ENCODE data around the gene HOXD11. TPM values are rescaled to one million over a fixed set of nuclear protein-coding genes. Genes with fewer than 3 reads are reported as not detected.

HOXD11 gene
- total RNA-seq, 4 donors from 2014 or later, result not detected

DNA sequence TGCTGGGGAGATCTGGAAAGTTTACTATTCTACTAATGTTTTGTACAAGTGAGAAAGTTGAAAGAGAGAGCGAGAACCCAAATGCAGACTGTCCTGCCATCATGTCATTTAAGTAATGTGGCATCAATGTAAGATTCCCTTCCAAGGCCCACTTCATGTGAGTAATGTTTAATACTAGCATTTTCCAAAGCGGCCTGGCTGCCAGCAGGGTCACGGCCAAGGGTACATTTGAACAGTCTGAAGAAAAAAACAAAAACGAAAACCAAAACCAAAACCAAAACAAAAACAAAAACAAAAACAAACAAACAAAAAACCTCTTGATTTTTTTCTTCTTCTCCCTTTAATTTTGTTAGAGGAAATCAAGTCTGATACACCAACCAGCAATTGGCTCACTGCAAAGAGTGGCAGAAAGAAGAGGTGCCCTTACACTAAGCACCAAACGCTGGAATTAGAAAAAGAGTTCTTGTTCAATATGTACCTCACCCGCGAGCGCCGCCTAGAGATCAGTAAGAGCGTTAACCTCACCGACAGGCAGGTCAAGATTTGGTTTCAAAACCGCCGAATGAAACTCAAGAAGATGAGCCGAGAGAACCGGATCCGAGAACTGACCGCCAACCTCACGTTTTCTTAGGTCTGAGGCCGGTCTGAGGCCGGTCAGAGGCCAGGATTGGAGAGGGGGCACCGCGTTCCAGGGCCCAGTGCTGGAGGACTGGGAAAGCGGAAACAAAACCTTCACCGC, 11.7 kb downstream of the HOXD11 start:
- no peak overlapping the region for H3K4me3 ChIP-seq
- no peak overlapping the region for H3K27ac ChIP-seq
- no peaks in the 10 kb centered on the region for H3K9me3 ChIP-seq
- H3K27me3 ChIP-seq, result peaks cover 100% of the 10 kb centered on the region
- no peak for ATAC-seq
- 9 to 10% methylated on average over 14 to 24 of the region's 24 CpGs for WGBS, 2 donors (ENCODE audit: low coverage in 1 of 2)
- H3K4me1 ChIP-seq, result peaks cover 0 to 33% (median 14%) of the 10 kb centered on the region in 3 donors
- no peaks in the 10 kb centered on the region for H3K36me3 ChIP-seq
- TF ChIP-seq POLR2AphosphoS5 (IDR thresholded peaks at IDR 0.05), result no peak
- no peak for TF ChIP-seq EP300 (IDR thresholded peaks at IDR 0.05)
- TF ChIP-seq, protein P1, sequence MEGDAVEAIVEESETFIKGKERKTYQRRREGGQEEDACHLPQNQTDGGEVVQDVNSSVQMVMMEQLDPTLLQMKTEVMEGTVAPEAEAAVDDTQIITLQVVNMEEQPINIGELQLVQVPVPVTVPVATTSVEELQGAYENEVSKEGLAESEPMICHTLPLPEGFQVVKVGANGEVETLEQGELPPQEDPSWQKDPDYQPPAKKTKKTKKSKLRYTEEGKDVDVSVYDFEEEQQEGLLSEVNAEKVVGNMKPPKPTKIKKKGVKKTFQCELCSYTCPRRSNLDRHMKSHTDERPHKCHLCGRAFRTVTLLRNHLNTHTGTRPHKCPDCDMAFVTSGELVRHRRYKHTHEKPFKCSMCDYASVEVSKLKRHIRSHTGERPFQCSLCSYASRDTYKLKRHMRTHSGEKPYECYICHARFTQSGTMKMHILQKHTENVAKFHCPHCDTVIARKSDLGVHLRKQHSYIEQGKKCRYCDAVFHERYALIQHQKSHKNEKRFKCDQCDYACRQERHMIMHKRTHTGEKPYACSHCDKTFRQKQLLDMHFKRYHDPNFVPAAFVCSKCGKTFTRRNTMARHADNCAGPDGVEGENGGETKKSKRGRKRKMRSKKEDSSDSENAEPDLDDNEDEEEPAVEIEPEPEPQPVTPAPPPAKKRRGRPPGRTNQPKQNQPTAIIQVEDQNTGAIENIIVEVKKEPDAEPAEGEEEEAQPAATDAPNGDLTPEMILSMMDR (IDR thresholded peaks at IDR 0.05), result no peak
- TF ChIP-seq POLR2A (IDR thresholded peaks at IDR 0.05), result no peak

DNA sequence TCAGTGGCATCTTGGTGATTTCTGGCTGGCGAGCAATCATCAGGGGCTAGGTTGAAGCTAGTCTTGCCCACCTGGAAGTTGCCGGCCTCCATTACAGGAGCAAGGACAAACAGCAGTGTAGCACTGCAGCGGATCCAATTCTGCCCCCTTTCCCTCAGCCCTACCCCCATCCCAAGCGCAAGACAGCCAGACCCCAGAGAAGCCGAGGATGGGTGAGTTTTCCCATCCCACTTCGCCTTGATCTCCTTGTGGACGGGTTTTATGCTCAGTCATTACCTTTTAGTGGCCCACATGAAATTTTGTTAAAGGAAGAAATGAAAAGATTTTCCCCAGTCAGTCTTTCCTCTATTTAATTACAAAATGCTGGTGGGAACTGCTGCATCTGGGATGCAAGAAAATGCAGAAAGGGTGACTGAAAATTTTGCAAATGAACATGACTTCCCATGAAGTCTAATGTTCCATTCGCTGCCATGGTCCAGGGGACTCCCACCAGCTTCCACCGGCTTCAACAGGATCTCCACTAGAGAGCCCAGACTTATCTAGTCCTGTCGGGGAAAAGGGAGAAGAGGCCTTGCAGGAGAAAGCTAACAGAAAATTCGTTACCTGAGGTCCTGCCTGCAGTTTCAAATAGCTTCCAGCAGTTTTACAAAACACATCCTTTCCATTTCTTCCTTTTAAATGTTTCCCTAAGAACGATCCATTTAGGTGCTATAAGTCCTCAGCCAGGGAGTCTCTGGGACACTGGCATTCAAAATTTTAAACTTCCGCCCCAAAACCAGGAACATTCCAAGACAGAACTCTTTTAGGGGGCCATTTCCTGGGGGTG, 13.5 kb downstream of the HOXD11 start:
- H3K27me3 ChIP-seq, result peaks cover 100% of the 10 kb centered on the region
- 11 to 12% methylated on average over 6 to 9 of the region's 13 CpGs for WGBS, 2 donors (ENCODE audit: low coverage in 1 of 2)
- ATAC-seq, result no peak

DNA sequence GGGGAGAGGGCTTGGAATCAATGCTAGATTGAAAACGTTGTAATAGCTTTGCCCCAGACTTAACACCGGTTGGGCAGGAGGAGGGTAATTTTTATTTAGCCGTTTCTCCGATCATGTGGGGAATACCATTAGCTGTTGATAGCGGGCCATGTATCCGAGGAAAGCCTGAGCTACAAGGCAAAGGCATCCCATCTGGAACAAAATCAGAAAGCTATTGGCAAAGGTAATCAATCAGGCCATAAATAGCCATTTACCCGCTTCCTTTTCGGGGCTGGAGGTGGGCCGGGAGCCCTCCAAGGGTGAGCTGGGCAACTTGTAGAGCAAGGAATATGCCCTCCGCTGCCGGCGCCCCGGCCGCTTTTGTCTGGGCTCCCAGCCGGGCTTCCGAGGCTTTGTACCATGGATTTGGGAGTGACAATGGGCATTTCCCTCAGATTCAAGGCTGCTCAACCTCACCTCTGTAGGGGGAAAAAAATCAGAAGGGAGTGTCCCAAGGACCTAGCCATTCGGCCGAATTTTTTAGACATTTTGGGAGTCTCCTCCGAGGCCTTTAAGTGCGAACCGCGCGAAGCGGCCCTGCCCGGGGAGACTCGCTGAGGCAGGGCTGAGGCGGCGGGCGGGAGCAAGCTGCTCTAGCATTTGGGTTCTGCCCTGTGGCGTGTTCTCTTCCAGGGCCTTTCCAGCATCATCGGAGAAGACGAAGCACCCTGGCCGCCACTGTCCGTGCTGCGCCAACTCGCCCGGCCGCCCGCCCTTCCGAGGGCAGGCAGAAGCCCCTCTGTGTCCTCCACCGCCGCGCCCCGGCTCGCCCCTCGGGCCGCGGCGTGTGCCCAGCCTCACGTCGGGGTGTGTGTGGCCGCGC, 14.3 kb downstream of the HOXD11 start:
- H3K9me3 ChIP-seq, result no peaks in the 10 kb centered on the region
- no peak overlapping the region for H3K27ac ChIP-seq
- TF ChIP-seq POLR2A (IDR thresholded peaks at IDR 0.05), result no peak
- TF ChIP-seq POLR2AphosphoS5 (IDR thresholded peaks at IDR 0.05), result no peak
- no peak for TF ChIP-seq EP300 (IDR thresholded peaks at IDR 0.05)
- TF ChIP-seq, protein P1 (IDR thresholded peaks at IDR 0.05), result no peak
- H3K4me1 ChIP-seq, result peaks cover 0 to 30% (median 14%) of the 10 kb centered on the region in 3 donors
- peak overlapping the region in 1 of 2 donors; percentile 54 for H3K4me3 ChIP-seq
- H3K36me3 ChIP-seq, result no peaks in the 10 kb centered on the region
- ATAC-seq, result no peak
- peaks cover 100% of the 10 kb centered on the region for H3K27me3 ChIP-seq
- 4 to 5% methylated on average over 5 to 9 of the region's 53 CpGs for WGBS, 2 donors (ENCODE audit: low coverage in 1 of 2)

More for the DNA sequence above, 13.5 kb downstream of the HOXD11 start:
- H3K27ac ChIP-seq, result no peak overlapping the region
- TF ChIP-seq POLR2AphosphoS5 (IDR thresholded peaks at IDR 0.05) (no peak), POLR2A (IDR thresholded peaks at IDR 0.05) (no peak), EP300 (IDR thresholded peaks at IDR 0.05) (no peak)
- TF ChIP-seq, protein P1 (IDR thresholded peaks at IDR 0.05), result no peak
- H3K36me3 ChIP-seq, result no peaks in the 10 kb centered on the region
- H3K9me3 ChIP-seq, result no peaks in the 10 kb centered on the region
- H3K4me1 ChIP-seq, result peaks cover 0 to 36% (median 14%) of the 10 kb centered on the region in 3 donors
- H3K4me3 ChIP-seq, result no peak overlapping the region

DNA sequence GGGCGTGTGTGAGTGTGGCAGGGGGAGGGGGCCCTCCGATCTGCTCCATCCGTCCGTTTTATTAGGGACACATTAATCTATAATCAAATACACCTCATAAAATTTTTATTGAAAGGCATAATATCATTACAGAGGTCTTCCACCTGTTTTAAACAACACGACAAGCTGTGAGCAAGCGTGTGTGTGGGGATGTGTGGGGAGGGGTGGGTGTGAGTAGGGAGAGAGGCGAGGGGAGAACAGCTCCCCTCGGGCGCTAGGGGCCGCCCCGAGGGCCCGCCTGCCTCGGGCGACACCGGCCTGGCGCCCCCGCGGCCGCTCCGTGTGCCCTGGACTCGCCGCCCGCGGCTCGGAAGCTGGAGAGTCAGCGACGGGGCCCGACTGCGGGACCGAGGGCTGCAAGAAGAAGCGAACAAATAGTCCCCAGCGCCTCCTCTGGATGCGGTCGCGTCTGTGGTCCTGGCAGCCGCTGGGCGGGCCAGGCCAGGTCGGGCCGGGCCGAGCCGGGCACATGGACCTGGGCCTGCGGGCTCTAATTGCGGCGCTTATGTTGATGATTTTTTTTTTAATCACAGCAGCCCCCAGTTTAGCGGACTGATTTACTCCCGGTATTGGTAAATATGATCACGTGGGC, 15.1 kb downstream of the HOXD11 start:
- peaks cover 100% of the 10 kb centered on the region for H3K27me3 ChIP-seq
- 6% methylated on average over 7 of the region's 47 CpGs; no CpG with 5 or more reads in 1 of the 2 donors for WGBS, 2 donors (ENCODE audit: low coverage in 1 of 2)

More for the DNA sequence above, 15.1 kb downstream of the HOXD11 start:
- TF ChIP-seq, protein P1 (IDR thresholded peaks at IDR 0.05), result no peak
- TF ChIP-seq POLR2AphosphoS5 (IDR thresholded peaks at IDR 0.05) (no peak), POLR2A (IDR thresholded peaks at IDR 0.05) (no peak), EP300 (IDR thresholded peaks at IDR 0.05) (no peak)
- no peak for ATAC-seq
- H3K4me1 ChIP-seq, result peaks cover 0 to 33% (median 14%) of the 10 kb centered on the region in 3 donors
- peak overlapping the region; percentile 19 to 54 for H3K4me3 ChIP-seq
- H3K9me3 ChIP-seq, result no peaks in the 10 kb centered on the region
- H3K27ac ChIP-seq, result peak overlapping the region in 2 of 4 donors; percentile 1 to 58
- no peaks in the 10 kb centered on the region for H3K36me3 ChIP-seq
